H1 (cell line): ENCODE data around the gene DNAH8. TPM values are rescaled to one million over a fixed set of nuclear protein-coding genes. Genes with fewer than 3 reads are reported as not detected.

Experiments used
- CTCF ChIA-PET: fragments of 300-600 bp; sonication (Branson Sonifier 250); formaldehyde crosslinking; loops from one replicate; lab custom pipeline; 2021; ENCODE audit not compliant: partially characterized antibody; lab: Charles Lee
- POLR2A ChIA-PET: fragments of 300-600 bp; sonication (Branson Sonifier 250); formaldehyde crosslinking; loops from one replicate; lab custom pipeline; 2021; ENCODE audit warnings: inconsistent platforms; ENCODE audit not compliant: partially characterized antibody; lab: Charles Lee
- DNase-seq, 2 experiments: peaks; one replicate each; pipeline versions ENCODE4 v3.0.0 to v3.0.0-alpha.2; 2010 to 2022; ENCODE audit warnings: low spot score in 2 of 2, low read depth in 1 of 2, mixed read lengths in 1 of 2
- FAIRE-seq: peaks from 2 replicates; lab custom pipeline; 2011; peaks lifted over from hg19 to GRCh38; lab: Jason Lieb, UNC
- H2AFZ ChIP-seq: 2 replicates; pipeline ENCODE4 v1.8.1; 2012; ENCODE audit warnings: low read length, inconsistent platforms
- H2AK5ac ChIP-seq: 2 replicates; pipeline ENCODE4 v1.6.1; 2013; ENCODE audit warnings: low read depth, low read length
- H2BK120ac ChIP-seq: replicated peaks from 2 replicates; pipeline ENCODE3; 2013; ENCODE audit warnings: low read depth, low read length, inconsistent platforms
- H2BK12ac ChIP-seq: 2 replicates; pipeline ENCODE4 v1.6.1; 2013; ENCODE audit warnings: low read depth, low read length
- H2BK15ac ChIP-seq: 2 replicates; pipeline ENCODE4 v1.6.1; 2013; ENCODE audit warnings: low read length
- H2BK20ac ChIP-seq: 2 replicates; pipeline ENCODE4 v1.6.1; 2013; ENCODE audit warnings: low read length
- H2BK5ac ChIP-seq: 2 replicates; pipeline ENCODE4 v1.6.1; 2013; ENCODE audit warnings: low read depth, low read length
- H3K14ac ChIP-seq: 2 replicates; pipeline ENCODE4 v1.6.1; 2013; ENCODE audit warnings: inconsistent platforms; ENCODE audit not compliant: insufficient read length
- H3K18ac ChIP-seq: 2 replicates; pipeline ENCODE4 v1.6.1; 2013; ENCODE audit warnings: low read length; ENCODE audit errors: extremely low read depth
- H3K23ac ChIP-seq: 2 replicates; pipeline ENCODE4 v1.6.1; 2013; ENCODE audit warnings: inconsistent platforms; ENCODE audit not compliant: insufficient read length
- H3K23me2 ChIP-seq: 2 replicates; pipeline ENCODE4 v1.6.1; 2013; ENCODE audit warnings: low read depth, low read length
- H3K27ac ChIP-seq: 2 replicates; pipeline ENCODE4 v1.6.1; 2011; ENCODE audit warnings: low read depth, low read length, inconsistent platforms
- H3K27me3 ChIP-seq, 4 experiments: replicated peaks in 1 of 4; 1 replicate in 1 of 4; 2 replicates in 3 of 4; pipeline versions ENCODE4 v1.6.1 to v1.8.1; 2011 to 2013; ENCODE audit warnings: low read length in 3 of 4, mild to moderate bottlenecking in 3 of 4, inconsistent platforms in 2 of 4, mixed read lengths in 2 of 4, moderate library complexity in 1 of 4; ENCODE audit not compliant: control insufficient read depth in 3 of 4, insufficient read depth in 3 of 4; ENCODE audit errors: extremely low read depth in 1 of 4
- H3K36me3 ChIP-seq, 4 experiments: 2 replicates each; pipeline versions ENCODE4 v1.6.1 to v1.8.1; 2011 to 2013; ENCODE audit warnings: mild to moderate bottlenecking in 4 of 4, low read length in 3 of 4, moderate library complexity in 2 of 4, control low read depth in 1 of 4, inconsistent platforms in 1 of 4; ENCODE audit not compliant: insufficient read depth in 4 of 4, control insufficient read depth in 2 of 4
- H3K4ac ChIP-seq: replicated peaks from 2 replicates; pipeline ENCODE3; 2013; ENCODE audit warnings: low read length, low read depth, mixed read lengths, inconsistent platforms; ENCODE audit not compliant: insufficient read length
- H3K4me1 ChIP-seq, 4 experiments: replicated peaks in 1 of 4; 1 replicate in 1 of 4; 2 replicates in 3 of 4; pipeline versions ENCODE4 v1.6.1 to v1.8.1; 2011 to 2013; ENCODE audit warnings: low read length in 3 of 4, inconsistent platforms in 2 of 4, mixed read lengths in 1 of 4; ENCODE audit not compliant: insufficient read depth in 4 of 4, control insufficient read depth in 3 of 4
- H3K4me2 ChIP-seq, 2 experiments: 2 replicates each; pipeline versions ENCODE4 v1.6.1 to v1.8.1; 2011 to 2013; ENCODE audit warnings: low read depth in 2 of 2, low read length in 2 of 2, control low read depth in 1 of 2, inconsistent platforms in 1 of 2, mild to moderate bottlenecking in 1 of 2; ENCODE audit not compliant: insufficient read depth in 1 of 2
- H3K4me3 ChIP-seq, 4 experiments: fragments of 200-600, 300-600 bp in 1 of 4; sonication (generic), shearing (Covaris generic), sonication (Bioruptor Twin) in 1 of 4; 2 replicates each; pipeline versions ENCODE4 v1.5.1 to v1.8.1; 2011 to 2016; ENCODE audit warnings: low read length in 4 of 4, low read depth in 3 of 4, control low read depth in 2 of 4, inconsistent platforms in 2 of 4, mild to moderate bottlenecking in 2 of 4, mixed read lengths in 1 of 4, moderate library complexity in 1 of 4; ENCODE audit not compliant: insufficient read depth in 2 of 4; ENCODE audit errors: extremely low read depth in 1 of 4
- H3K56ac ChIP-seq: replicated peaks from 2 replicates; pipeline ENCODE3; 2013; ENCODE audit warnings: low read depth, mild to moderate bottlenecking, mixed read lengths, low read length, inconsistent platforms; ENCODE audit not compliant: insufficient read length
- H3K79me1 ChIP-seq: 2 replicates; pipeline ENCODE4 v1.6.1; 2013; ENCODE audit warnings: low read depth, low read length, control low read depth
- H3K79me2 ChIP-seq, 2 experiments: 2 replicates each; pipeline versions ENCODE4 v1.6.1 to v1.8.1; 2012 to 2013; ENCODE audit warnings: low read length in 2 of 2, mild to moderate bottlenecking in 2 of 2, inconsistent platforms in 1 of 2; ENCODE audit not compliant: insufficient read depth in 2 of 2, control insufficient read depth in 1 of 2
- H3K9ac ChIP-seq, 4 experiments: replicated peaks in 1 of 4; 1 replicate in 1 of 4; 2 replicates in 3 of 4; pipeline versions ENCODE4 v1.6.1 to v1.8.1; 2011 to 2013; ENCODE audit warnings: low read depth in 3 of 4, low read length in 3 of 4, control low read depth in 2 of 4, mild to moderate bottlenecking in 2 of 4, moderate library complexity in 2 of 4, inconsistent platforms in 1 of 4; ENCODE audit errors: extremely low read depth in 1 of 4
- H3K9me3 ChIP-seq, 2 experiments: 2 replicates each; pipeline versions ENCODE4 v1.6.1 to v1.8.1; 2012 to 2013; ENCODE audit warnings: mild to moderate bottlenecking in 2 of 2, moderate library complexity in 2 of 2, control low read depth in 1 of 2, inconsistent platforms in 1 of 2, low read depth in 1 of 2, low read length in 1 of 2, mixed read lengths in 1 of 2; ENCODE audit not compliant: insufficient read depth in 2 of 2
- H4K20me1 ChIP-seq, 2 experiments: replicated peaks in 1 of 2; 2 replicates each; pipeline versions ENCODE3 to v1.8.1; 2011 to 2013; ENCODE audit warnings: inconsistent platforms in 2 of 2, low read length in 2 of 2, mild to moderate bottlenecking in 1 of 2; ENCODE audit not compliant: insufficient read depth in 2 of 2, control insufficient read depth in 1 of 2
- H4K5ac ChIP-seq: 2 replicates; pipeline ENCODE4 v1.6.1; 2013; ENCODE audit warnings: low read length, low read depth, mixed read lengths, inconsistent platforms; ENCODE audit not compliant: insufficient read length
- H4K8ac ChIP-seq: 2 replicates; pipeline ENCODE4 v1.8.0; 2013; ENCODE audit warnings: mild to moderate bottlenecking, moderate library complexity, low read length, inconsistent platforms; ENCODE audit not compliant: insufficient read depth; ENCODE audit errors: extremely low read depth
- H4K91ac ChIP-seq: replicated peaks from 2 replicates; pipeline ENCODE3; 2013; ENCODE audit warnings: low read length, mixed read lengths, inconsistent platforms; ENCODE audit not compliant: insufficient read length
- KDM1A ChIP-seq: fragments of 200-600, 300-600 bp; sonication (generic); IDR thresholded peaks from 2 replicates; pipeline ENCODE4 v1.7.1; 2016; ENCODE audit warnings: mild to moderate bottlenecking, low read length, borderline replicate concordance
- POU5F1 ChIP-seq: IDR thresholded peaks from 2 replicates; pipeline ENCODE4 v1.6.1; 2011; ENCODE audit warnings: low read depth, mild to moderate bottlenecking, low read length, moderate library complexity
- SP1 ChIP-seq: IDR thresholded peaks from 2 replicates; pipeline ENCODE4 v1.6.1; 2011; ENCODE audit warnings: low read depth, low read length
- WGBS, 2 experiments: shearing (Covaris generic) in 1 of 2; methylation state at CpG; one replicate each; pipeline versions ENCODE4 v1.1.6 to v1.1.7; 2013 to 2015; ENCODE audit warnings: low lambda C conversion rate in 2 of 2, mixed read lengths in 2 of 2, inconsistent platforms in 1 of 2, low coverage in 1 of 2, missing lambda C conversion rate in 1 of 2; ENCODE audit not compliant: insufficient replicate concordance in 2 of 2, insufficient coverage in 1 of 2, insufficient read length in 1 of 2; ENCODE audit errors: extremely low coverage in 1 of 2, missing lambda C conversion rate in 1 of 2; 5-methylcytosine and 5-hydroxymethylcytosine counted together
- polyA plus RNA-seq, 7 experiments: library from polyadenylated mRNA; depleted of rRNA in 3 of 7; stranded (reverse) in 5 of 7; unstranded in 2 of 7; fragments of >200 nt in 5 of 7; fragments of 200-250 nt in 2 of 7; gene quantifications; 1 replicate in 5 of 7; 2 replicates in 1 of 7; 4 replicates in 1 of 7; pipeline versions ENCODE4 v1.2.1 to v1.2.3, GENCODE V29; 2011 to 2013; ENCODE audit warnings: missing spikeins in 2 of 7, mixed read lengths in 2 of 7
- total RNA-seq: library from RNA; stranded (reverse); fragmentation: NEBNext Ultra II Directional; extraction: Animal tissue kit (Norgen Biotek cat#: 25700); gene quantifications from 2 replicates; pipeline ENCODE4 v1.2.1, GENCODE V29; 2021
- TF ChIP-seq, protein P1 (sequence below): IDR thresholded peaks from 2 replicates; pipeline ENCODE4 v1.6.1; 2011; ENCODE audit warnings: low read length, improper control_type of control experiment
- TF ChIP-seq, protein P2 (sequence below), 3 experiments: IDR thresholded peaks; 1 replicate in 2 of 3; 2 replicates in 1 of 3; pipeline versions ENCODE4 v1.5.1 to v1.6.1; 2011; ENCODE audit warnings: low read length in 3 of 3, mild to moderate bottlenecking in 3 of 3, inconsistent platforms in 2 of 3, low read depth in 1 of 3, moderate library complexity in 1 of 3; ENCODE audit not compliant: insufficient read depth in 1 of 3; ENCODE audit errors: control extremely low read depth in 1 of 3

Gene DNAH8
- total and polyA plus RNA-seq, 2 of the 8 experiments (the other 6 are each of a cell fraction or from before 2014, with no cell fraction given) = under 0.01 TPM; not detected in 1

DNA sequence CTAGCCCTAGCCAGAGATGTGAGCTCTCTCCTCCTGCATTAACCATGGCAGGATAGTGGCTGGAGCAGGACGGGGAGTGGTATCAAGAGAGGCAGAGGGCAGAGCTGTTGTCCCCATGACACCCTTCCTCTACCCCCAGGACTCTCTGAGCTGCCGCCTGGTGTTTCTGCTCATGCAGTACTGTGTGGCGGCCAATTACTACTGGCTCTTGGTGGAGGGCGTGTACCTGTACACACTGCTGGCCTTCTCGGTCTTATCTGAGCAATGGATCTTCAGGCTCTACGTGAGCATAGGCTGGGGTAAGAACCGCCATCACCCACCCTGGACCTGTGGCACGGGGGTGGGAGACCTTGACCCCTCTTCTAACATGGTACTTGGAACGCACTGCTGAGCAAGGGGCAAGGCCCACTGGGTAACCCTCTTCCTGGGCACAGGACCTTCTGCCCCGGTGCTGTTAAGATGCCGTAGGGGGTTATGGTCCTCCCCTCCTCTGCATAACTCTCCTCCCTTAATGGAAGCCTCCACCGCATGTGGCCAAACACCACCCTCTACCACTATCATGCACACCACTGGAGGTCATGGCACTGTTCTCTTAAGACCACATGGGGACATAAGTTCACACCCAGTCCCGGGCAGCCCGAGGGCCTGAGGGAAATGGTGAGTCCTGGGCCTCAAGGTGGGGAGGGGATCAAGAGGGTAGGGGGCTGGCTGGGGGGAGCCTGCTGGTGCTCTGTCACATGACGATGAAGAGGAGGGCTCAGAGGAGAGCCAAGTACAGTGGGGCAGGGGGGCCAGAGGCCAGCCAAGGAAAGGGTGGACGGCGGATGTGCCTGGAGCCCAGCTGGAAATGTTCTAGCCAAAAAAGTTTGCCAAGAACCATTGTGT lies 358.6 kb downstream of the DNAH8 start:
- Histone ChIP-seq H3K79me2 (no peaks in the 10 kb centered on the region), H3K23me2 (no peaks in the 10 kb centered on the region), H3K56ac (no peak overlapping the region), H3K23ac (no peak overlapping the region), H2AK5ac (no peak overlapping the region), H2BK5ac (no peak overlapping the region), H3K14ac (no peak overlapping the region), H4K20me1 (no peaks in the 10 kb centered on the region), H2BK20ac (no peak overlapping the region), H3K27ac (no peak overlapping the region), H3K9me3 (no peaks in the 10 kb centered on the region), H2BK15ac (no peak overlapping the region), H3K79me1 (no peaks in the 10 kb centered on the region), H3K4ac (no peak overlapping the region), H3K4me3 (no peak overlapping the region), H4K91ac (no peak overlapping the region), H3K4me1 (peaks cover 0 to 10% (median 0%) of the 10 kb centered on the region in 4 experiments; a peak in 3 of 7 replicates), H2AFZ (no peak overlapping the region), H3K36me3 (no peaks in the 10 kb centered on the region), H2BK120ac (no peak overlapping the region), H3K18ac (no peak overlapping the region), H3K9ac (no peak overlapping the region), H2BK12ac (no peak overlapping the region), H3K27me3 (0 out of 7 replicates have a peak, but pooled peaks cover 0 to 5% (median 0%) of the 10 kb centered on the region in 4 experiments), H3K4me2 (no peak overlapping the region), H4K5ac (no peak overlapping the region), H4K8ac (no peak overlapping the region)
- CTCF ChIA-PET = interaction anchor here (0.6 to 1.5 kb wide), 8 partner anchors 12 to 56 kb away, joined by 3 to 5 read pairs (median 3); no protein-coding TSS in a partner anchor
- TF ChIP-seq KDM1A (no peak), SP1 (no peak), POU5F1 (no peak)
- TF ChIP-seq, protein P1, sequence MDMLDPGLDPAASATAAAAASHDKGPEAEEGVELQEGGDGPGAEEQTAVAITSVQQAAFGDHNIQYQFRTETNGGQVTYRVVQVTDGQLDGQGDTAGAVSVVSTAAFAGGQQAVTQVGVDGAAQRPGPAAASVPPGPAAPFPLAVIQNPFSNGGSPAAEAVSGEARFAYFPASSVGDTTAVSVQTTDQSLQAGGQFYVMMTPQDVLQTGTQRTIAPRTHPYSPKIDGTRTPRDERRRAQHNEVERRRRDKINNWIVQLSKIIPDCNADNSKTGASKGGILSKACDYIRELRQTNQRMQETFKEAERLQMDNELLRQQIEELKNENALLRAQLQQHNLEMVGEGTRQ = no peak
- TF ChIP-seq, protein P2, sequence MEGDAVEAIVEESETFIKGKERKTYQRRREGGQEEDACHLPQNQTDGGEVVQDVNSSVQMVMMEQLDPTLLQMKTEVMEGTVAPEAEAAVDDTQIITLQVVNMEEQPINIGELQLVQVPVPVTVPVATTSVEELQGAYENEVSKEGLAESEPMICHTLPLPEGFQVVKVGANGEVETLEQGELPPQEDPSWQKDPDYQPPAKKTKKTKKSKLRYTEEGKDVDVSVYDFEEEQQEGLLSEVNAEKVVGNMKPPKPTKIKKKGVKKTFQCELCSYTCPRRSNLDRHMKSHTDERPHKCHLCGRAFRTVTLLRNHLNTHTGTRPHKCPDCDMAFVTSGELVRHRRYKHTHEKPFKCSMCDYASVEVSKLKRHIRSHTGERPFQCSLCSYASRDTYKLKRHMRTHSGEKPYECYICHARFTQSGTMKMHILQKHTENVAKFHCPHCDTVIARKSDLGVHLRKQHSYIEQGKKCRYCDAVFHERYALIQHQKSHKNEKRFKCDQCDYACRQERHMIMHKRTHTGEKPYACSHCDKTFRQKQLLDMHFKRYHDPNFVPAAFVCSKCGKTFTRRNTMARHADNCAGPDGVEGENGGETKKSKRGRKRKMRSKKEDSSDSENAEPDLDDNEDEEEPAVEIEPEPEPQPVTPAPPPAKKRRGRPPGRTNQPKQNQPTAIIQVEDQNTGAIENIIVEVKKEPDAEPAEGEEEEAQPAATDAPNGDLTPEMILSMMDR (IDR thresholded peaks at IDR 0.05; ENCODE audit: control extremely low read depth in 1 of 3, insufficient read depth in 1 of 3, low read depth in 1 of 3, low read length in 3 of 3) = no peak
- FAIRE-seq (no peak), DNase-seq (no peak)
- WGBS, 2 experiments = 92% methylated on average over 17 of the region's 17 CpGs; no CpG with 5 or more reads in 1 of the 2 experiments
- POLR2A ChIA-PET = interaction anchor here (1.0 kb wide), 1 partner anchor 48 kb away, joined by 3 read pairs; no protein-coding TSS in a partner anchor
